HG03175 (cell line): ENCODE results near the gene TFF1.

Experiments
- ATAC-seq: cut with Tn5 transposase; IDR thresholded peaks from one replicate; pipeline ENCODE4 v1.9.1; 2021; ENCODE audit warnings: mild to moderate bottlenecking, moderate library complexity; ENCODE audit not compliant: unreplicated experiment

The TFF1 gene

GRCh38 chr21:42400525-42400924 is 34.2 kb upstream of the TFF1 start:
- ATAC-seq, result no peak

GRCh38 chr21:42398436-42399028 is 32.2 kb upstream of the TFF1 start:
- no peak for ATAC-seq

- ATAC-seq, result no peak
These were observed 31.5 kb upstream of the TFF1 start for GRCh38 chr21:42397746-42398394.

DNA sequence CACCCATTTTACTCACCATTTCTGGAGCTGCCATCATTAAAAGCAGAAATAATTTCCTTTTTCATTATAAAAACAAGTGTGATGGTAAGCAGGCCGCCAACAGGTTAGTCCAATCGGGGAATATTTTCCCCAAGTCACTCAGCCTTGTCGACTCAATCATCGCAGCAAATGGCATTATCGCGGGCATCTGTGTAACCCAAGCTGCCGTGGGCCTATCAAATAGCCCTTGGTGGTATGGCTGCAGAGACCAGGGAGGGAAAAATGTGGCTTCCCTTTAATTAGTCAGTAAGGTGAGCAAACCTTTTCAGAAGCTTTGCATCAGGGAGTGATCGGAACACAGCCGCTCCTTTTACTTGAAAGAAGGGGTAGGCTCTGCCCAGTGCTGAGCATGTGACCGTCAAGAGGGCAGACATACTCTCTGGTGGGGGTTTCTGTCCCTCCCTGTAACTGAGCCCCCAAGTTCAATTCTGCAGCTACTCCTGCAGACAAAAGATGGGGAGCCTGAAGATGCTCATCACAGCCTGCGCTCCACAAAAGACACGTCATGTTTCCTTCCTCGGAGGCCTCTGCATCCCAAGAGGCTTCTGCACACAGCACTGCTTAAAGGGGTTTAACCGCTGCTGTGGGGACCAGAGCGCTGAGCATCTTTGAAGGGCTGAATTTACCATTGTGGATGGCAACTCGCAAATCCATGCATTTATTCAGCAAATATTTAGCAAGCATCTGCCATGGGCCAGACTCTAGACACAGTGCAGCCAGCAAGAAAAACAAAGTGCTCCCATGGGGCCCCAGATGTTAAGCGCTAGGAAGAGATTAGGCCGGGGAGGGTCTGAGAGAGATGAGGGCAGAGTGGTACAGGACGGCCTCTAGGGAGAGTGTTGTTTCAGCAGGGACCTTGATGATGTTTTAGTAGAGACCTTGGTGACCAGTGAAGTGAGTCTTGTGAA is 30.7 kb upstream of the TFF1 start:
- no peak for ATAC-seq

DNA sequence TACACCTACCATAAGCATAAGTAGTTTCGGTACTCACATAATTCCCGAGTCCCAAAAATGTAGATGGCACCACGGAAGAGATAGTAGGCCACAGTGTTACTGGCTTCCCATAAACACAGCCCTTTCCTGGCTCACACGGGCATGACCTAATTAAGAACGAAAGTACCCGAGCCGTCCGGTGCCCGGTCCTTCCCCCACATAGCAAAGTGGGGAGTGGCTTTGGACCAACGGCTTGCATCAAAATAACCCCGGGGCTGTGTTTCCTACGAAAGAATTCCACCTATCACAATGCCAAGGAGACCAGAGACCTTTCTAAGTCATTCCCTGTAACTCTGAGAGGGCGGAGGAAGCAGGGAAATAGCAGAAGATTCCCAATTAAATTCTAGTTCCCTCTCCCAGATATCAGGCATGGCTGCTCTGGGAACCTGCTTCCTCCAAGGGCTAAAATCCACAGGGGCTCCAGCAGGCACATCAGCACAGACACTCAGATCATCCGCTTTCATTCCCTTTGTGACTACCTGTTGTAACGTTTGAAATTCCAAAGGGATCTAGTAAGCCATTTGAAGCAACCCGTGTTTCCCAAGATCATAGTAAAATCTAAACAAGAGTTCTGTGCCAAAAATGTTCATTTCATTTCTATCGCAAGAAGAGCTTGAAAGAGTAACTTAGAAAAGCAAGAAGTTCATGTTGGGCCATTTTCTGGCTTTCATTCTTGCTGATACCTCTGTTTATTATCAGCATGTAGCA is 29.7 kb upstream of the TFF1 start, which contains the start of gene TMPRSS3:
TMPRSS3 (minus strand) TSS at position 148 of the 747 bp plus-strand sequence. CDS start 635 bp downstream, outside the sequence.
- ATAC-seq, result no peak

GRCh38 chr21:42395302-42395701 is 29.0 kb upstream of the TFF1 start:
- ATAC-seq, result no peak

GRCh38 chr21:42393443-42393950 is 27.2 kb upstream of the TFF1 start:
- no peak for ATAC-seq

DNA sequence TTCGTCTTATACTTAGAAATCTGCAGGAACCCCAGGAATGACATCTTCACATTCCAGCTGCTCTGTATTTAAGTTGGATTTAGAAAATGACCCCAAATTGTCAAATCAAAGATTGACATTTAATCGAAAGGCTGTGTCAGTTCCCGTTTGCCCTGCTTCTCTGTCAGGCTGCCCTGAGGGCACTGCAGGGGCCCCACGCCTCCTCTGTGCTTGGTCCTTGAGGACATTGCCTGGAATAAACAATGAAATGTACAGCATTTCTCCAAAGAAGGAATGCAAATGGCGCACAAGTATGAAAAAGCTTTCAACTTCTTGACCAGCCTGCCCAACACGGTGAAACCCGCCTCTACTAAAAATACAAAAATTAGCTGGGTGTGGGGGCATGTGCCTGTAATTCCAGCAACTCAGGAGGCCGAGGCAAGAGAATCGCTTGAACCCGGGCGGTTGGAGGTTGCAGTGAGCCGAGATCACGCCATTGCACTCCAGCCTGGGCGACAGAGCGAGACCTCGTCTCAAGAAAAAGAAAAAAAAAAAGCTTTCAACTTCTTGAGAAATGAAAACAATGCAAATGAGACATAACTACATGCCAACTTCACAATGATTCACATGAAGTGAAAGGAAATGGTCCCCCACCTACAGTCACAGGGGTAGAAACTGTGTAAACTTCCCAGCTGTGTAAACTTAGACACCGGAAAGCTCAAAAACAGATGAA is 26.6 kb upstream of the TFF1 start:
- peak; percentile 67 for ATAC-seq

GRCh38 chr21:42391297-42391696 is 25.0 kb upstream of the TFF1 start:
- ATAC-seq, result no peak

DNA sequence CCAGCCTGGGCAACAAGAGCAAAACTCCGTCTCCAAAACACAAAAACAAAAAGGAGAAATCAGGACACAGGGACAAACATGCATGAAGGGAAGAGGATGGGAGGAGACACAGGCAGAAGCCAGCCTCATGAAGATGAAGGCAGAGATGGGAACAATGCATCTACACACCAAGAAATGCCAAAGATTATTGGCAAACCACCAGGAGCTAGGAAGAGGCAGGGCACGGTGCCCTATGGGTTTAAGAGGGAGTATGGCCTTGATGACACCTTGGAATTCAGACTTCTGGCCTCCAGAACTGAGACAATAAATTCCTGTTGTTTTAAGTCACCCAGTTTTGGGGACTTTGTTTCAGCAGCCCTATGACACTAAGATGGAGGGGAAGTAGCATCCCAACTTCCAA is 24.4 kb upstream of the TFF1 start:
- ATAC-seq, result no peak

GRCh38 chr21:42390193-42390592 is 23.9 kb upstream of the TFF1 start:
- ATAC-seq, result no peak

GRCh38 chr21:42389449-42389835 is 23.1 kb upstream of the TFF1 start:
- ATAC-seq, result no peak

GRCh38 chr21:42388740-42389448 is 22.6 kb upstream of the TFF1 start:
- no peak for ATAC-seq

GRCh38 chr21:42387843-42388340 is 21.6 kb upstream of the TFF1 start:
- ATAC-seq, result no peak

DNA sequence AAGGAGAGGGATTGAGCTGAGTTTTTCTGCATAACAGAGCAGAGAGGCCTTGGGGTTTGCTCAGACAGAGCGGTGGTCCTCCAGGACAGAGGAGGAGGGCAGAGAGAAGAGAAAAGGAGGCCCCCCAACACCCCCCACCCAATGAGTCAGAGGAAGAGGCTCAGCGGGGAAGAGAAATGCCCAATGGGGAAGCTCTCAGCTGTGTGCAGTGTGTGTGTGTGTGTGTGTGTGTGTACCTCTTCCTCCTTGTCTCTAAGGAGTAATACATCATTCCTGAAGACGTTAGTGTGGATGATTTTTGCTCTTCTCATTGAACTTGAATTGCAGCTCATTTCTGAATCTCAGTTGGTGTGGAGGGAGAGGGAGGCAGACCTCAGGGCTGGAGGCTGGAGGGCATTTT is 20.8 kb upstream of the TFF1 start:
- no peak for ATAC-seq

GRCh38 chr21:42386034-42386591 is 19.8 kb upstream of the TFF1 start:
- ATAC-seq, result no peak

- ATAC-seq, result no peak
These were observed 19.3 kb upstream of the TFF1 start for GRCh38 chr21:42385619-42386018.

DNA sequence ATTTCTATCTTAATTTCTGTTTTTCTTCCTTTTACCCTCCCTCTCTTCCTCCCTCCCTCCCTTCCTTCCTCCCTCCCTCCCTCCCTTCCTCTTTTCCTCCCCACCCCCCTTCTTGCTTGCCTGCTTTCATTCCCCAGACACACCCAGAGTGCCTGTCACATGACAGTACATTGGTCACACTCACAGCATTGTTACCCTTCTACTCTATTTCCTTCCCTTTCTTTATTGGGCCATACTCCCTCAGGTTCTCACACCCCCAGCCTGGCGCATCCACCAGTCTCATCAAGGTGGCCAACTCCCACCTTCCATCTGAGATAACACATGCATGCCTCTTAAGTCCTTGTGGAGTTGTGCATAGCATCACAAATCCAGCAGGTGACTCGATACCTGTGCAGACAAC is 18.7 kb upstream of the TFF1 start:
- ATAC-seq, result no peak
